Testis (tissue), 3 donors: ENCODE data around the gene KLK10. TPM values are rescaled to one million over a fixed set of nuclear protein-coding genes. Genes with fewer than 3 reads are reported as not detected.

Experiments used
- DNase-seq: peaks from one replicate; pipeline ENCODE4 v3.0.0-alpha.2; 2019
- H3K27ac ChIP-seq, 2 donors: fragments of 200-600 bp; sonication (generic); one replicate each; pipeline ENCODE4 v1.5.1; 2019
- H3K27me3 ChIP-seq: fragments of 200-600 bp; sonication (generic); one replicate; pipeline ENCODE4 v1.5.1; 2019
- H3K36me3 ChIP-seq: fragments of 200-600 bp; sonication (generic); one replicate; pipeline ENCODE4 v1.5.1; 2017; ENCODE audit warnings: low read depth; ENCODE audit errors: missing control alignments
- H3K4me1 ChIP-seq: fragments of 200-600 bp; sonication (generic); one replicate; pipeline ENCODE4 v1.5.1; 2019
- H3K4me3 ChIP-seq, 2 donors: fragments of 200-600 bp; sonication (generic); one replicate each; pipeline ENCODE4 v1.5.1; 2017 to 2019
- H3K9me3 ChIP-seq: fragments of 200-600 bp; sonication (generic); one replicate; pipeline ENCODE4 v1.5.1; 2017
- CTCF ChIP-seq, 3 experiments: fragments of 450-650 bp in 2 of 3; fragments of 200-600 bp in 1 of 3; sonication (generic) in 1 of 3; IDR thresholded peaks; one replicate each; pipeline ENCODE4 v1.5.1; 2016 to 2019; ENCODE audit warnings: antibody characterized with exemption in 3 of 3, mild to moderate bottlenecking in 2 of 3, moderate library complexity in 1 of 3
- POLR2A ChIP-seq: fragments of 450-650 bp; IDR thresholded peaks from one replicate; pipeline ENCODE4 v1.6.1; 2017; ENCODE audit warnings: antibody characterized with exemption, mild to moderate bottlenecking, moderate library complexity
- WGBS, 2 donors: methylation state at CpG; one replicate each; pipeline ENCODE4 v1.1.5; 2018; 5-methylcytosine and 5-hydroxymethylcytosine counted together
- intact Hi-C: fragments of 100-400 bp; cut with DNase I; formaldehyde crosslinking; loops from one replicate; pipeline ENCODE4 v1.15.1; 2023; ENCODE audit warnings: low total_unique reads
- polyA plus RNA-seq: library from polyadenylated mRNA; stranded (reverse); fragments of 350-450 nt; fragmentation: Illumina TruSeq; extraction: RNeasy Lipid Tissue Mini Kit (QIAGEN cat#74804); gene quantifications from one replicate; pipeline ENCODE4 v1.2.3, GENCODE V29; 2014; ENCODE audit warnings: low read depth, low replicate concordance; ENCODE audit not compliant: insufficient read depth
- total RNA-seq, 2 donors: library from RNA; depleted of rRNA; stranded (reverse); fragments of >200 nt; gene quantifications; one replicate each; pipeline ENCODE4 v1.2.3, GENCODE V29; 2016

Gene KLK10
- total and polyA plus RNA-seq, 3 donors from 2014 or later = 9.2 to 15.7 (median 15.6) TPM

- Histone ChIP-seq H3K36me3 (no peaks in the 10 kb centered on the region), H3K4me1 (no peaks in the 10 kb centered on the region), H3K27ac (no peak within 1 kb of the TSS), H3K27me3 (no peaks in the 10 kb centered on the region), H3K9me3 (no peaks in the 10 kb centered on the region), H3K4me3 (no peak within 1 kb of the TSS)
- TF ChIP-seq CTCF (IDR thresholded peaks at IDR 0.05) (no peak), POLR2A (no peak)
- intact Hi-C loops = no loop called here
- WGBS, 2 donors = 63% methylated on average over 11 of the region's 11 CpGs
- DNase-seq = no peak
Measured at GRCh38 chr19:51034704-51035103, 15.2 kb upstream of the KLK10 start, which contains the start of gene KLK12. TSS of gene KLK12 (minus strand) at chr19:51035002. CDS start at chr19:51034621, 381 bp downstream.

- Histone ChIP-seq H3K27me3 (no peaks in the 10 kb centered on the region), H3K36me3 (no peaks in the 10 kb centered on the region), H3K4me1 (peaks cover 10% of the 10 kb centered on the region), H3K4me3 (no peak overlapping the region), H3K9me3 (no peaks in the 10 kb centered on the region), H3K27ac (no peak overlapping the region)
- no peak for DNase-seq
- TF ChIP-seq CTCF (IDR thresholded peaks at IDR 0.05) (no peak), POLR2A (no peak)
- intact Hi-C loops = no loop called here
- 88% methylated on average over 17 to 25 of the region's 28 CpGs for WGBS, 2 donors
Measured at GRCh38 chr19:51031880-51032225, 12.3 kb upstream of the KLK10 start.

GRCh38 chr19:51031220-51031879 is 11.8 kb upstream of the KLK10 start:
- H3K27me3 ChIP-seq = no peaks in the 10 kb centered on the region
- TF ChIP-seq CTCF (IDR thresholded peaks at IDR 0.05) (no peak), POLR2A (no peak)

GRCh38 chr19:51030631-51031030 is 11.1 kb upstream of the KLK10 start:
- no peaks in the 10 kb centered on the region for H3K36me3 ChIP-seq
- 63 to 70% methylated on average over 13 of the region's 13 CpGs for WGBS, 2 donors
- no peak overlapping the region for H3K27ac ChIP-seq
- no peaks in the 10 kb centered on the region for H3K9me3 ChIP-seq
- no peak for DNase-seq
- no peak overlapping the region for H3K4me3 ChIP-seq
- TF ChIP-seq POLR2A (no peak), CTCF (IDR thresholded peaks at IDR 0.05) (no peak)
- intact Hi-C loops = no loop called here
- H3K4me1 ChIP-seq = peaks cover 22% of the 10 kb centered on the region
- no peaks in the 10 kb centered on the region for H3K27me3 ChIP-seq

More at GRCh38 chr19:51031220-51031879, 11.8 kb upstream of the KLK10 start:
- intact Hi-C loops = no loop called here
- Histone ChIP-seq H3K4me3 (no peak overlapping the region), H3K36me3 (no peaks in the 10 kb centered on the region), H3K27ac (no peak overlapping the region), H3K9me3 (no peaks in the 10 kb centered on the region), H3K4me1 (peaks cover 15% of the 10 kb centered on the region)
- DNase-seq = no peak
- WGBS, 2 donors = 83 to 93% methylated on average over 7 of the region's 7 CpGs

- Histone ChIP-seq H3K27me3 (no peaks in the 10 kb centered on the region), H3K9me3 (no peaks in the 10 kb centered on the region), H3K4me1 (peaks cover 26% of the 10 kb centered on the region), H3K4me3 (no peak overlapping the region), H3K27ac (no peak overlapping the region), H3K36me3 (no peaks in the 10 kb centered on the region)
- TF ChIP-seq CTCF (IDR thresholded peaks at IDR 0.05) = no peak
- no peak for TF ChIP-seq POLR2A
- intact Hi-C loops = loop anchor here (10.0 kb wide), 1 partner anchor 55 kb away; the partner anchor contains the start of gene KLK14
- whole genome bisulfite sequencing, 2 donors = 31 to 59% methylated on average over 2 of the region's 2 CpGs
- peak; percentile 76 for DNase-seq
Measured at GRCh38 chr19:51029718-51030117, 10.2 kb upstream of the KLK10 start.
